HG02870 (cell line): ENCODE measurements around the gene ALDH4A1.
"Not testable (repeated sequence)": the region's sequence is repeated elsewhere in the genome, so short reads cannot be mapped to it uniquely, and the experiment has no call there.

Source experiments
- ATAC-seq: cut with Tn5 transposase; IDR thresholded peaks from one replicate; pipeline ENCODE4 v1.9.1; 2021; ENCODE audit warnings: mild to moderate bottlenecking, moderate library complexity; ENCODE audit not compliant: unreplicated experiment

Gene ALDH4A1

GRCh38 chr1:18858070-18858688 lies 44.2 kb downstream of the ALDH4A1 start:
- no peak for ATAC-seq

- ATAC-seq, result no peak
Measured at GRCh38 chr1:18856435-18856834, 45.9 kb downstream of the ALDH4A1 start.

GRCh38 chr1:18855573-18855972 lies 46.8 kb downstream of the ALDH4A1 start:
- no peak for ATAC-seq

GRCh38 chr1:18854331-18855025 lies 47.9 kb downstream of the ALDH4A1 start:
- ATAC-seq, result no peak

GRCh38 chr1:18852501-18852900 lies 49.9 kb downstream of the ALDH4A1 start:
- ATAC-seq, result no peak

- no peak for ATAC-seq
Measured at GRCh38 chr1:18849261-18849711, 53.1 kb downstream of the ALDH4A1 start.

GRCh38 chr1:18847723-18848122 lies 54.6 kb downstream of the ALDH4A1 start:
- ATAC-seq, result not testable (repeated sequence)

GRCh38 chr1:18840145-18840544 lies 62.2 kb downstream of the ALDH4A1 start:
- no peak for ATAC-seq

- no peak for ATAC-seq
Measured at GRCh38 chr1:18836654-18837053, 65.7 kb downstream of the ALDH4A1 start.

- not testable (repeated sequence) for ATAC-seq
Measured at GRCh38 chr1:18832319-18832718, 70.0 kb downstream of the ALDH4A1 start.

GRCh38 chr1:18831656-18832055 lies 70.7 kb downstream of the ALDH4A1 start:
- no peak for ATAC-seq

GRCh38 chr1:18830596-18830995 lies 71.8 kb downstream of the ALDH4A1 start:
- ATAC-seq, result no peak

GRCh38 chr1:18829671-18830070 lies 72.7 kb downstream of the ALDH4A1 start:
- ATAC-seq, result no peak

GRCh38 chr1:18828224-18828623 lies 74.1 kb downstream of the ALDH4A1 start:
- no peak for ATAC-seq

GRCh38 chr1:18823438-18823837 lies 78.9 kb downstream of the ALDH4A1 start:
- ATAC-seq, result no peak
